GM19238 (cell line): ENCODE measurements around the gene ULK4.
"Not testable (repeated sequence)": the region's sequence is repeated elsewhere in the genome, so short reads cannot be mapped to it uniquely, and the experiment has no call there.

Source experiments
- DNase-seq: peaks from one replicate; pipeline ENCODE4 v3.0.0; 2011; ENCODE audit warnings: low spot score; ENCODE audit not compliant: insufficient read length

ULK4 gene

GRCh38 chr3:41649129-41649739 is 312.7 kb downstream of the ULK4 start:
- DNase-seq, result no peak

- not testable (repeated sequence) for DNase-seq
Measured at GRCh38 chr3:41647730-41648129, 314.2 kb downstream of the ULK4 start.

GRCh38 chr3:41640076-41640475 is 321.8 kb downstream of the ULK4 start:
- DNase-seq, result no peak

- no peak for DNase-seq
Measured at GRCh38 chr3:41638381-41638780, 323.5 kb downstream of the ULK4 start.

GRCh38 chr3:41632700-41633099 is 329.2 kb downstream of the ULK4 start:
- DNase-seq, result no peak

GRCh38 chr3:41630708-41631107 is 331.2 kb downstream of the ULK4 start:
- no peak for DNase-seq

DNA sequence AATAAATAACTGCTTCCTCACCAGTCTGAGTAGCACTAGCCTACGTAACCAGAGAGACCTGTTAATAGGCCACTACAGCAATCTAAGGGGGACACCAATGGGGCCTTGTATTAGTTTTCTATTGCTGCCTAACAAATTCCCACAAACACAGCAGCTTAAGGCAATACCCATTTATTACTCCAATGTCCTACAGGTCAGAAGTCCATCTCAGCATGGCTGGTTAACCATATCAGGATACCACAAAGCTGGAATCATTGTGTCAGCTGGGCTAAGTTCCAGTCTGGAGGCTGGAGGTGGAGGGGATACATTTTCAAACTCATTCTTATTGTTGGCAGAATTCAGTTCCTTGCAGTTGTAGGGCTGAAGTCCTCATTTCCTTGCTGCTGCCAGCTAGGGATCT is 331.9 kb downstream of the ULK4 start:
- no peak for DNase-seq

- DNase-seq, result no peak
Measured at GRCh38 chr3:41629072-41629471, 332.8 kb downstream of the ULK4 start.

DNA sequence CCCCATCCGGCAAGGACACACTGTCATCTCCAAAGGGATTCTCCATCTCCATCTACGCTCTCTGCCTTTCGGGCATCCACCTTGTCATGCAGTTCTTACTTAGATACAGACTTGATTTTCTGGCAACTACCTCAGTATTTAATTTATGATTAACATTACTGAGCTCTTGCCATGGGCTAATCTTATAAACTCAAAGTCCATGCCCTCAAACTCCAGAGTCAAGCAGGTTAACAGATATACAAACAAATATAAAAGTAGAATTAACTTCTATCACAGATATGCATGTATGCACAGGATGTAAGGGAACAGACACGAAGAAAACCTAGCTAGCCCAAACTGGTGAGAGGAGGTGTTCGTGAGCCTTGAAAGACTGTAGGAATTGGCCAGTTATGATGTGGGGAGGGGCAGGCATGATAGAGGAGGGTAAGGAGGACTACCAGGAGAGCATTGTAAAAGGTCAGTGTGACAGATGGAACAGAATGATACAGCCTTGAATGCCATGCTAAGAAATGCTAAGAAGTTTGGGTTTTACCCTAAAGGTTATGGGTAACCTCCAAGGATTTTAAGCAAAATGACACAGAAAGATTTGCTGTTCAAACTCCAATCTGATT is 334.3 kb downstream of the ULK4 start:
- no peak for DNase-seq

- no peak for DNase-seq
Measured at GRCh38 chr3:41612853-41613252, 349.1 kb downstream of the ULK4 start.

DNA sequence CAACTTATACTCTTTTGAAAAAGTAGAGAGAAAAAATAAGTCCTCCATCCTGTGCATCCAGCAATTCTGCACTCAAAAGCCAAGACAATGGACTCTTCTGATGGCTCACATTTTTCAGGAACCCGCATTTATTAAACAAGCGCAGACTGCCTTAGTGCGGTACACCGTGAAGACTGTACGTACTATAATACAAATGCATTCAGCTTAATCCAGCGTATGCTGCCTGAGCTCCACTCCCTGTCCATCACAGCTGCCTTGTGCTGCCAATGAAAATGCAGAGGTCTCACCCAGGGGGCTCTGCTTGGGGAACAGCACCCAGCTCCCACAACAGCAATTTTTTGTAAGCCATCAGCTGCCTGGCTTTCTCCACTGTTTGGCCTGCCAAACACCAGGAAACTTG is 350.9 kb downstream of the ULK4 start:
- DNase-seq, result no peak

GRCh38 chr3:41608347-41608746 is 353.6 kb downstream of the ULK4 start:
- DNase-seq, result no peak

DNA sequence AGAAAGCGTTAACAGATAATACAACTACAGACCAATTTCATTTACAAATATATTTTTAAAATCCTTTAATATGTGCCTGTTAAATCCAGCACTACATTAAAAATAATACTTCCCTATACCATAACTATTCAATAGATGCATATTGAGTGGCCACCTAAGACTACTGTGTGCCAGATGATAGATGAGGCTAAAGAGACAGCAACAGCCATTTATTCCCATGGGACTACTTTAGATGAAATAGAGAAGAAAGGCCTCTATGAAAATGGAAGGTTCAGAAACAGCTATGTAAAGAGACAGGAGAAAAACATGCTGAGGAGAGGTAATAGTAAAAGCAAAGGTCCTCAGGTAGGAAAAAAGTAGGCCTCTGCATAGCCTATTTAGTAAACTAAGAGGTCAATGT is 358.1 kb downstream of the ULK4 start:
- no peak for DNase-seq

GRCh38 chr3:41602121-41602520 is 359.8 kb downstream of the ULK4 start:
- DNase-seq, result no peak

DNA sequence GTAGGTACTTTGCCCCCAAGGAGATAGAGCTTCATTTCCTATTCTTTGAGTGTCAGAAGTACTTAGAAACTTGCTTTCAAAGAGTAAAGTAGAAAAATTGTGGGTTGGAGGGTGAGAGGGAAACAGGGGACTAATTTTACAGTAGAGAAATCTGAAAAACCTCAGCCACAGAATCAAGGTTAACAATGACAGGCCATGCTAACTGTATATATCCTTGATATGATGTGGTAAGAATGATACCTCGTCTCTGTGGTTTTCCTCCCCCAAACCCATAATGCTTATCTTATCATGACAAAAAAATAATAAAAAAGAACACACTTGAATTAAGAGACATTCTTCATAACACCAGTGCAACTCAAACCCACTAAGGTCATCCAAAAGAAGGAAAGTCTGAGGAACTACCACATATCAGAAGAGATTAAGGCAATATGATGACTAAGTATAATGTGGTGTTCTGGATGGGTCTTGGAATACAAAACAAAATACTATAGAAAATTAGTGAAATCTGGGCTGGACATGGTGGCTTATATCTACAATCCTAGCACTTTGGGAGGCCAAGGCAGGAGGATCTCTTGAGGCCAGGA is 360.4 kb downstream of the ULK4 start:
- DNase-seq, result no peak

- no peak for DNase-seq
Measured at GRCh38 chr3:41600616-41601015, 361.3 kb downstream of the ULK4 start.

GRCh38 chr3:41599127-41599484 is 362.8 kb downstream of the ULK4 start:
- DNase-seq, result no peak

GRCh38 chr3:41598402-41599126 is 363.3 kb downstream of the ULK4 start:
- no peak for DNase-seq

GRCh38 chr3:41593774-41594173 is 368.1 kb downstream of the ULK4 start:
- DNase-seq, result no peak

DNA sequence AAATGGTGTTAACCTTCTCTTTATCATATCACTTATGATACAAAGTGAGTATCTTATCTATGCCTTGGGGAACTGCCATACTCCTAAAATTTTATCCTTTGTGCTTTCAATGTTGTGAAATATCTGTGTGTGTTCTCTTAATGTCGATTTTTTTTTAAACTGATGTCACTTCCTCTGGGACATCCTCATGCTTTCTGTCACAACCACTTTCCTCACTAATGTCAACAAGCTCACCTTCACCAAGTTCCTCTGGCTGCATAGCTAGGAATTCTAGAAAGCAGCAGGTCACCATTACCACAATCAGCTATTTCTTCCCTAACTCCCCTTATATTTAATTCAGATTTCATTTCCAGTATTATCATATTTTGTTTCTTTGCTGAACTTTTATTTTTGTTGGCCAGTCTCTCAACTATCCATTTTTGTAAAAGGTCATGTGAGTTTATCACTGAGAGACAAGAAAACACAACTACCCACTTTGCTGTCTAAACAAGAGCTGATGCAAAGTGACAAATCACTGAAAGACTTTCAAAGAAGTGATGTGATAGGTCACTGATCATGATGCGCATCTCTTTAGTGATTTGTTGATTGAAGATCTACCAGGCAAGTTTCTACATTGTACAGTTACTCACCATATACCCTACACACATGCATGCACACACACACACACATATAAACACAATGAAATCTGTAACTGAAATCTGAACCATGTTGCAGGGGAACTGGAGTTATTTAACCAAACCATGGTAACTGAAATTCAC is 369.0 kb downstream of the ULK4 start:
- DNase-seq, result no peak

DNA sequence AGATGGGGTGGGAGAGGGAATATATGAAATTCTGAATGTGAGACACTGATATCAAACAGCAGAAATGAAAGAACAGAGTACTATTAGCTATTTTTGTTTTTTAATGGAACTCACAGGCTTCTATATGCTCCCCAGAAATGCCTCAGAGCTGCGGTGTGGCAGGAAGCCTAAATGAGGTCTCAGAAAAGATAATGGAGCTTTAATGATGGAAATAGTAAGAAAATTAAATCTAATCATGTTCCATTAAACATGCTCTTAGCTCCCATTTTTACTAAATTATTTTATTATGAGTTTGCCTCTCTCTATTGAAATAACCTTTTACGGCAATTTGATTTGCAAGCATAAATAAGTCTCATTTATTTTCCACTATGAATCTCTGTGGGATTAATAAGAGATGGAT is 378.9 kb downstream of the ULK4 start:
- DNase-seq, result no peak

DNA sequence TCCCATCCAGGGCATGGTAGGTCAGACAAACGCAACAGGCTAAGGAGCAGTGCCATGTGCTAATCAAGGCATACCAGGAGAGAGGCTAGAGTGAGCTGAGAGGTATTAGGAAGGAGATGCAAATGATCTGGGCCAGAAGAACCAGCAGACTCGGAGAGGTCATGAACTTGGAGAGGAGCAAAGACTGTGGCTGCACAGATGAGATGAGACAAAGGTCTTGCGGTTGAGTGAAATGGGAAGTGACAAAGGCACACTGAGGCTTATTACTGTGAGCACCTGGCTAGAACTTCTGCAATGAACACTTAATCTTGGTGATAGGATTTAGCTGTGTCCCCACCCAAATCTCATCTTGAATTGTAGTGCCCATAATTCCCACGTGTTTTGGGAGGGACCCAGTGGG is 380.2 kb downstream of the ULK4 start:
- peak; percentile 7 for DNase-seq
